Mucosa of rectum (tissue), 2 donors: ENCODE measurements around the gene OLFM2.

ENCODE experiments used
- H3K27ac ChIP-seq, 2 donors: one replicate each; pipeline ENCODE4 v1.7.0; 2013; ENCODE audit warnings: inconsistent platforms in 2 of 2, low read depth in 2 of 2, low read length in 2 of 2
- H3K27me3 ChIP-seq, 2 donors: one replicate each; pipeline ENCODE4 v1.7.0; 2013; ENCODE audit warnings: low read length in 2 of 2; ENCODE audit not compliant: control insufficient read depth in 2 of 2, insufficient read depth in 2 of 2
- H3K36me3 ChIP-seq, 2 donors: one replicate each; pipeline ENCODE4 v1.7.0; 2013; ENCODE audit warnings: low read length in 2 of 2; ENCODE audit not compliant: control insufficient read depth in 2 of 2, insufficient read depth in 2 of 2
- H3K4me1 ChIP-seq, 2 donors: one replicate each; pipeline ENCODE4 v1.7.0; 2013; ENCODE audit warnings: low read length in 2 of 2, mild to moderate bottlenecking in 1 of 2; ENCODE audit not compliant: control insufficient read depth in 2 of 2, insufficient read depth in 2 of 2
- H3K4me3 ChIP-seq, 2 donors: one replicate each; pipeline ENCODE4 v1.7.0; 2013; ENCODE audit warnings: low read length in 2 of 2
- H3K9ac ChIP-seq, 2 donors: one replicate each; pipeline ENCODE4 v1.7.0; 2013; ENCODE audit warnings: low read length in 2 of 2, low read depth in 1 of 2, mild to moderate bottlenecking in 1 of 2
- H3K9me3 ChIP-seq, 2 donors: one replicate each; pipeline ENCODE4 v1.7.0; 2013; ENCODE audit warnings: low read length in 2 of 2; ENCODE audit not compliant: control insufficient read depth in 2 of 2
- donor health status: healthy.
- donor health status: Normal muscosa, but diverticular disease.

Gene OLFM2

DNA sequence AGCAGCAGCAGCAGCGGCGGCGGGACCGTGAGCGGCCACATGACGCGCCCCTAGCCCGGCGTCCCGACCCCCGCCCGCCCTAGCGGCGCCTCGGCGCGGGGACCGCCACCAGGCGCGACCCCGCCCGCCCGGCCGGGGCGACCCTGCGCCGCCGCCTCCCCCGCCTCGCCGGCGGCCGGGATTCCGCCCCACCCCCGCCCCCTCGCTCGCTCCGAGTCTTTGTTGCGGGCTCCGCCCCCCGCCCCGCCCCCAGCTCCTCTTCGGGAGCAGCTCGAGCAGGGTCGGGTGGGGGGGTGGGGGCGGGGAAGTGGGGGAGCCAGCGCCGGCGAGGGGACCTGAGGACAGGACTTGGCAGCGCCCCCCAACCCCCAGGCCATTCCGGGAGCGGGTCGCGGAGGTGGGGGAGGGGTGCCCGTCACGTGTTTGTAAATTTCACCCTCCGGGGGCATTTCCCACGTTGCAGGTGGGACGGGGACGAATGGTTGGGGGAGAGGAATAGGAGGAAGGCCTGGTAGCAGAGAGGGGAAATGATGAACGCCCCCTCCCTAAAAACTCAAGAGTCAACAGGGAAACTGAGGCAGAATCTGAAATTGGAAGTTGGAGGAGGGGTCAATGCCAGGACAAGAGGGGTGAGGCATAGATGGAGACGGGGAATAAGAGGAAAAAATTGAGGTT is at the start of gene OLFM2:
Gene OLFM2, minus strand, starts transcription at position 190 of the 675 bp plus-strand sequence. Its CDS starts 149 bp downstream, at position 41.
- H3K36me3 ChIP-seq: no peaks in the 10 kb centered on the region
- H3K9ac ChIP-seq: no peak within 1 kb of the TSS
- peaks cover 0 to 5% of the 10 kb centered on the region in 2 donors for H3K4me1 ChIP-seq
- H3K27me3 ChIP-seq: peaks cover 25 to 31% of the 10 kb centered on the region in 2 donors
- H3K9me3 ChIP-seq: no peaks in the 10 kb centered on the region
- no peak within 1 kb of the TSS for H3K27ac ChIP-seq
- no peak within 1 kb of the TSS for H3K4me3 ChIP-seq

DNA sequence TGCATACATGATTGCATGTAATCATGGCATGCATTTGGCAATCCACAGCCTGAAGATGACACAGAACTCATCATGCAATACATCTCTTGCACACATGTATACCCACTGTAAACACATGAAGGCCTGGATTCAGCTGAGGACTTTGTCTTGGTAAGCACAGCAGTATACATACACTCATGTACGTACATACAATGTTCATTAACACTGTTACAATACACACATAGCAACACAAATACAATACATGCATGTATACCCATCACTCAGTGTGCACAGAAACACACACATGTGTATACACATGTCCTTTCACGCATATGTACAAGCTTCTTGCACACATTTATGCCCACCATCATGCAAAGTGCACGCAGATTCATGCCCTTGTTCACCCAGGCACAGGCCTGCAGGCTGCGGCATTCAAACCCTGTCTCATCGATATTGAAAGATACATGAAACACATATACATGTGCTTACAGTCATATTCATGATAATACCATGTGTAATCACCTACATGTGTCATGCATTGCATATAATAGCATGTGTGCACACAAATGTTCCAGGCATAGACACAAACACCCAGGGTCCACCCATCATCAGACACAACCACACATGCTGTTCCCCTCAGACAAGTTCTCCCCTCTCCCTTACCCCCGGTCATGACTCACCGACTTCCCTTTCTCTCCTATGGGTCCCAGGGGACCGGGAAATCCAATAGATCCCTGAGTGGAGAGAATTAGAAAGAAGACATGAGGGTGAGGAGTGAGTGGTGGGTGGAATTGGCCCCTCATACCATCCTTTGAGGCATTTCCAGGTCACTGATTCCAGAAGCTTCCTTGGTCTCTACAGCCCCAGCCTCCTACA is 45.3 kb upstream of the OLFM2 start:
- H3K4me3 ChIP-seq: no peak overlapping the region
- H3K4me1 ChIP-seq: no peaks in the 10 kb centered on the region
- no peaks in the 10 kb centered on the region for H3K36me3 ChIP-seq
- no peaks in the 10 kb centered on the region for H3K9me3 ChIP-seq
- no peaks in the 10 kb centered on the region for H3K27me3 ChIP-seq
- no peak overlapping the region for H3K9ac ChIP-seq
- H3K27ac ChIP-seq: no peak overlapping the region

DNA sequence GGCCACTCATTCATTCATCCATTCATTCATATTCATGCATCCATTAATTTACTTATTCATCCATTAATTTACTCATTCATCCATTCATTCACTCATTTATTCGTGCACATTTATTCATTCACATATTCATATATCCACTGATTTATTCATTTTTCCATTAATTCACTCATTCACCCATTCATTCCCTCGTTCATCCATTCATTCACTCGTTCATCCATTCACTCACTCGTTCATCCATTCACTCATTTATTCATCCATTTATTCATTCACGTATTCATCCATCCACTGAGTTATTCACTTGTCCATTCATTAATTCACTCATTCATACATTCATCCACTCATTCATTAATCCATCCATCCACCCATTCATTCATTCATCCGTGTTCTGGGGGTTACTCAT is 35.8 kb upstream of the OLFM2 start:
- H3K9me3 ChIP-seq: no peaks in the 10 kb centered on the region
- no peak overlapping the region for H3K9ac ChIP-seq
- no peaks in the 10 kb centered on the region for H3K36me3 ChIP-seq
- peaks cover 0 to 2% of the 10 kb centered on the region in 2 donors for H3K27me3 ChIP-seq
- H3K4me3 ChIP-seq: no peak overlapping the region
- H3K27ac ChIP-seq: no peak overlapping the region
- no peaks in the 10 kb centered on the region for H3K4me1 ChIP-seq

DNA sequence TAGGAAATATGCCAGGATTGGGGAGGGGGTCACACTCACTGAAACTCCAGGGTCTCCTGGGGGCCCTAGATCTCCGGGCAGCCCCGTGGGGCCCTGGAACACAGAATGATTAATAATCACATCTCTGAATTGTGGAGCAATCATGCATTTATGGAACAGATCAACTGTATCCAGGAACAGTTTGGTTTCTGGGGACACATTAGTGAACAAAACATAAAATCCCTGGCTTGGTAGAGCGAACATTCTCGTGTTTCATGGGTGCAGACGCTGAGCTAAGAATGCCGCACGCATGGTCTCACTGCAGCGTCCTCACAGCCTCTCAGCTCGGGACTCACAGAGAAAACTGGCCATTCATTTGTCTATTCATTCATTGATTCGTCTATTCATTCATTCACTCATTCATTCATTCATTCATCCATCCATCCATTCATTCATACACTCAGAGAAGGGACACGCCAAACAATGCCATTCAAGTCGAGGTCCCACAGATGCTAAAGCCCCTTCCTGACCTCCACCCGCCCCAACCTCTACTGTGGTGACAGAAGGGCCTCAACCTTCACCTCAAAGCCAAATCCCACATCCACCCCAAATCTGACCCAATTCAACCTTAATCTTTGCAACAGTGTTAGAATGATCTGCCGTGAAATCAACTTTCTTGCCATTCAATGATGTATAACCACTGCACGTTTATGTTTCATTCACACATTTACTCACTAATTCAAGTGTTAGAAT is 35.0 kb upstream of the OLFM2 start:
- H3K4me1 ChIP-seq: no peaks in the 10 kb centered on the region
- H3K4me3 ChIP-seq: no peak overlapping the region
- H3K9ac ChIP-seq: no peak overlapping the region
- H3K9me3 ChIP-seq: no peaks in the 10 kb centered on the region
- H3K27me3 ChIP-seq: peaks cover 0 to 2% of the 10 kb centered on the region in 2 donors
- H3K27ac ChIP-seq: no peak overlapping the region
- H3K36me3 ChIP-seq: no peaks in the 10 kb centered on the region

DNA sequence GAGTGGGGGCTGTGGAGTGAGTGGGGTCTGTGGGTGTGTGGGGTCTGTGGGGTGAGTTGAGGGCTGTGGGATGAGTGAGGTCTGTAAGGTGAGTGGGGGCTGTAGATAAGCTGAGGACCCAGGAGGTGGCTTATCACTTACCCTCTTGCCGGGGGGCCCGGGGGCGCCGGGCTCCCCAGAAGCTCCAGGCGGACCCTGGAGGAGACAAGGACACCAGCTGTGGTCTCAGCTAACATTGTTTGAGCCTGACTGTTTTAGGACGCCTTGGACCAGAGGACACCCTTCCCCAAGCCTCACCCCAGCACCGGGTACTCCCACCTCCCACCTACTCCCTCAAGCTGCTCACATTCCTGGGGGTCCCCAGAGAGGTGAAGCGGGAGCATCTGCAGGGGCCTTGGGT is 34.2 kb upstream of the OLFM2 start:
- no peaks in the 10 kb centered on the region for H3K36me3 ChIP-seq
- H3K4me3 ChIP-seq: no peak overlapping the region
- H3K4me1 ChIP-seq: no peaks in the 10 kb centered on the region
- no peak overlapping the region for H3K9ac ChIP-seq
- peaks cover 0 to 2% of the 10 kb centered on the region in 2 donors for H3K27me3 ChIP-seq
- no peaks in the 10 kb centered on the region for H3K9me3 ChIP-seq
- no peak overlapping the region for H3K27ac ChIP-seq

DNA sequence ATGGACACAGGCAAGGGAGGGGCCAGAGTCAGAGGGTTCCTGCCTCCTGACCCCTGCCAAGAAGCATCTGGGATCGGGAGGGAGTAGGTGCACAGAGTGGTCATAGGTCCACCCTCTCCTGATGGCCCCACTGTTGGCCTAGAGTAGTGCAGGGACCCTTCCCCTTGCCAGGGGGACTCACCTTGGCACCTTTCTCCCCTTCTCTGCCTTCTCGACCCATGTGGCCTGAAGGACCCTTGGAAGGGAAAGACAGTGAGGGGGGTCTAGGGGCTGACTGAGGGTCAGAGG is 33.3 kb upstream of the OLFM2 start:
- peaks cover 0 to 2% of the 10 kb centered on the region in 2 donors for H3K27me3 ChIP-seq
- no peaks in the 10 kb centered on the region for H3K9me3 ChIP-seq

DNA sequence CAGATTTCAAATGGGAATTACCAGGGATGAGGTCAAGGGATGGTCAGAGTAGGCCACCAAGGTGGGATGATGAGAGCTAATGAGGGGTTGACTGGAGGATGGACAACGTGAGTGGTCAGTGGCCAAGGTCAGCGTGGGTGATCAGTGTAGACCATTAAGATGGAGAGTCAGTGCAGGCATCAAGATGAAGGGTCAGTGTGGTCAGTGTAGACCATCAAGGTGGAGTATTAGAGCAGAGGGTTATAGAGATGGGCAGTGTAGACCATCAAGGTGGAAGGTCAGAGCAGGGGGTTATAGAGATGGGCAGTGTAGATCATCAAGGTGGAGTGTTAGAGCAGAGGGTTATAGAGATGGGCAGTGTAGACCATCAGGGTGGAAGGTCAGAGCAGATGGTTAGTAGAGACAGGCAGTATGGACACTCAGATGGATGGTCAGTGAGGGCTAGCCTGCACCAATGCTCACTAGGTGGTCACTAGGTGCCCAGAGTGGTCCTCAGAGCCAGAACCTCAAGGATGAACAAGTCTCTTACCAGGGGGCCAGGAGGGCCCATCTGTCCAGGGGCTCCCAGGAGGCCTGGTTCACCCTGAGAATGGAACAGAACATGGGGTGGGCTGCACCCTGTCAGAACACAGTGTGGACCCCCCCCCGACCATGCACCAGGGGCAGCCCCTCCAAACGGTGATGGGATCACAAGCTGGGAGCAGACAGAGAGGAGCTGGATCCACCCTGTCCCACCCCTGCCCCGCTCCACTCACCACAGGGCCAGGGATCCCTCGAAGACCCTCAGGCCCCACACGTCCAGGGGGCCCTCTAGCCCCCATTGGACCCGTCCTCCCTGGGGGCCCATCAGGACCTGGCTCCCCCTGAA is 32.7 kb upstream of the OLFM2 start:
- Histone ChIP-seq H3K9me3 (no peaks in the 10 kb centered on the region), H3K27ac (no peak overlapping the region), H3K27me3 (peaks cover 0 to 2% of the 10 kb centered on the region in 2 donors), H3K36me3 (no peaks in the 10 kb centered on the region), H3K4me3 (no peak overlapping the region), H3K4me1 (no peaks in the 10 kb centered on the region), H3K9ac (no peak overlapping the region)

More for the DNA sequence above, 33.3 kb upstream of the OLFM2 start:
- Histone ChIP-seq H3K9ac (no peak overlapping the region), H3K27ac (no peak overlapping the region), H3K36me3 (no peaks in the 10 kb centered on the region), H3K4me3 (no peak overlapping the region), H3K4me1 (no peaks in the 10 kb centered on the region)

DNA sequence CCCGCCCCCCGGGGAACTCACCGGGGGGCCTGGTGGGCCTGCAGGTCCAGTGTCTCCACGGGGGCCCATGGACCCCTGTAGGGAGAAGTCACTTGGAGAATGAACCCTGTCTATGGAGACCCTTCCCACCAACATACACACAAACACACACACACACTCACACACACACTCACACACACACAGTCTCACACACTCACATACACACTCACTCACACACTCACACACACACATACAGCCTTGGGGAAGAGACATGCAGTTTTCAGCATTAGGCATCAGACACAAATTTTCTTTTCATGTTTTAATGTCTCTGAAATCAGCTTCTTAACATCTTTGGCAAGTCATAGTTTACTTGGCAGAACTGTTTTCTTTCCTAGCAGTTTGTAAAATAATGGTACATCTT is 31.0 kb upstream of the OLFM2 start:
- Histone ChIP-seq H3K9ac (no peak overlapping the region), H3K9me3 (no peaks in the 10 kb centered on the region), H3K36me3 (no peaks in the 10 kb centered on the region), H3K27ac (no peak overlapping the region), H3K4me1 (no peaks in the 10 kb centered on the region), H3K4me3 (no peak overlapping the region), H3K27me3 (peaks cover 0 to 2% of the 10 kb centered on the region in 2 donors)

DNA sequence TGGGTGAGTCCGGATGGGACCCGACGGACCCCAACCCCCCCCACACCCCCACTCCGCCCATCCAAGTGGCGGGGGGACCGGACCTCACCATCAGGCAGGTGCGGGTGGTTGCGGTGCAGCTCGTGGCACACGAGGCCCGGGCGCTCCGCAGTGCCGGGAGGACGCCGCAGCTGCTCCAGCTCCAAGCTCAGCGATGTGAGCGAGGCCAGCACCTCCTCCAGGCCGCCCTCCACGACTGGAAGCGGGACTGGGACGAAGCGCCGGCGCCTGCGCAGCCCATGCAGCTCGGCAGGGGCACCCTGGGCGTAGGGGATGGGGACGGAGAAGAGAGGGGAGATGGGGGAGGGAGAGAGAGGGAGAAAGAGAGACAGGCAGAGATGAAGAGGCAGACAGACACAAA is 30.1 kb upstream of the OLFM2 start:
- no peaks in the 10 kb centered on the region for H3K36me3 ChIP-seq
- no peak overlapping the region for H3K9ac ChIP-seq
- H3K27ac ChIP-seq: no peak overlapping the region
- no peaks in the 10 kb centered on the region for H3K4me1 ChIP-seq
- peaks cover 0 to 2% of the 10 kb centered on the region in 2 donors for H3K27me3 ChIP-seq
- H3K9me3 ChIP-seq: no peaks in the 10 kb centered on the region
- H3K4me3 ChIP-seq: no peak overlapping the region
